Inflammatory macrophage (primary cell): ENCODE measurements around the gene IQGAP1.
"Not testable (repeated sequence)": the region's sequence is repeated elsewhere in the genome, so short reads cannot be mapped to it uniquely, and the experiment has no call there.

Source experiments
- DNase-seq, 2 donors: peaks; one replicate each; pipeline ENCODE4 v3.0.0-alpha.2; 2020 to 2022

Gene IQGAP1

DNA sequence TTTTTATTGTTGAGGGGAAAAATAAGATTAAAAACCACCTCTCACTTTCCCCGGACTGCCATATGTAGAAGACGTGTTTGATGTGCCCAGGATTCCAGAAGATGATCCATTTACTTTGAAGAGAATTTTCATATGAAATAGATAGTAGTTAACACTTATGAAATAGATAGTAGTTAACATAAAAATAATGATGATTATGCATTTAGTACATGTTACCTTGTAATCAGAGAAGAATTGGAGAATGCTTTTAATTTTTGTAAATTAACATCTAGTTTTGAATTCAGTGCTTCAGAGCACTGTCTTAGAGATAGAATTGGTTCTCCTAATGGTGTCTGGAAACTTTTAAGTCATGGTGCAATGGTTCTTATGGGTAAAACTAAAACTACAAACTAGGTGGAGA is 95.6 kb downstream of the IQGAP1 start:
- DNase-seq: no peak

- no peak for DNase-seq
Observed at GRCh38 chr15:90487186-90487585, 99.1 kb downstream of the IQGAP1 start.

GRCh38 chr15:90489514-90489913 is 101.5 kb downstream of the IQGAP1 start:
- DNase-seq: no peak

GRCh38 chr15:90489944-90490343 is 101.9 kb downstream of the IQGAP1 start:
- no peak for DNase-seq

DNA sequence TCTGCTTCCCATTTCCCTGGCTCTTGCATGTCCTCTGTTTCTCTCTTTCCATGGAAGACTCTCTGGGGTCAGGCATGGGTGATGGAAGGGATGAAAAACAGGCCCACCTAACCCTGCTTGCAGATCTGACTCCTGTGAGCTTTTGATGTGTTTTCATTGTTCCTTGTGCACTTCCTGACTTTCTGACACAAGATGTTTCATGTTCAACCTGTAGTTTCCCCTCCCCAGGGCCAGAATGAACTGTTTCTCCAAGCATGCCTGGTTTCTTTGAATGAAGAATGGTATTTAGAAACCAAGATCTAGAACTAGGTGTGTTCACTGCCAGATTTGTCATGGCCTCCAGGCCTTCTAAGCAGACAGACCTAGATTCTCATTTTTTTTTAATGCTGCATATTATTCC is 105.6 kb downstream of the IQGAP1 start:
- DNase-seq: no peak

DNA sequence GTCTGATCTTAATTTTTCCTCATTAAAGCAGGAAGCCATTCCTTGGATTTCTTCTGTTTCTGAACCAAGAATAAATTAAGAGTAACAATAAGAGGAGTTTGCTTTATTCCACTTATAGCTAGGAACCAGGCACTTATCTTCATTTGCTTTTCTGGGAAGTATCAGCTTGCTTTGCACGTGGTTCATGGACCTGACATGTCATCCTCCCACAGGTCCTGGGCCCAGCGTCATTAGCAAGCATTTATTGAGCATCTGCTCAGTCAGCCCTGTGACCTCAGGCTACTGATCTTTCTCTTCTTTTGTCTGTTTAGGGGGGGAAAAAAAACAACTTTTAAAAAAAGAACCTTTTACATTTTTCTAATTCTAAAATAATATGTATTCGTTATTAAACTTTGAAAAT is 107.0 kb downstream of the IQGAP1 start:
- DNase-seq: peak in 1 of 2 donors; percentile 57

GRCh38 chr15:90496791-90497190 is 108.7 kb downstream of the IQGAP1 start:
- DNase-seq: peak; percentile 62 to 74

DNA sequence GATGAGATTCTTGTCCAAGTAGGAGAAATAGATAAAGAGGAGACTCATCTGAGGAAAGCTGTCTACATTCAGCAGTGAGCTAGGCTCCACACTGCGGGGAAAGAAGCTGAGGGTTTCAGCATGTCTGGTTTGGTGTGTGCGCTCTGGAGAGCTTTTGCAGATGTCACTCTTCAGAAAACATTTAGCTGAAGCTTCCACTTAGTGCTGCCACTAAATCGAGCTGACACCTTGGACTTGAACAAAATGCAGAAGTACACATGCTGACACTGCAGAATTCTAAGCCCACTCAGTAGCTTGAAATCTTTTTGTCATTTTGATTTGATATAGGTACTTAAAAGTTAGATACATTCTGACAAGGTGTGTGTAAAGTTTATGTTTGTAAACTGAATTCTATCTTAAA is 109.3 kb downstream of the IQGAP1 start:
- DNase-seq: peak; percentile 19 to 54

DNA sequence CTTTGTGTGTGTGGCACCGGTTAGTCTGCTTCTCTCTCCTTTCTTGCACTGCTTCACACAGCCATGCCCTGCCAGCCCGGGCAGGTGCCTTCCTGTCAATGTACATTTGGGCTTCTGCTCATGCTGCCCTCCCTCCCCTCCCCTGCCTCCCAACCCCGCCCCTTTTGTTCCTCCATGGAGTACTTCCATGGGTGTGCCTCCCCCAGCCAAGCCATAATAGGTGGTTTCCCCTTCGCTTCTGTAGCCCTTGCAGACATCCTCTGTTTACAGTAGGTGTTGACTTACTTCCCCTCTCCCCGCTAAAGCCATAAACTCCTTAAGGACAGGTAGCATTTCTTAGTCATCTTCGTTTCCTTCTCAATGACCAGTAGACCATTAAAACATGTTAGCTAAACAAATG is 109.9 kb downstream of the IQGAP1 start:
- no peak for DNase-seq

GRCh38 chr15:90500171-90500570 is 112.1 kb downstream of the IQGAP1 start:
- no peak for DNase-seq

DNA sequence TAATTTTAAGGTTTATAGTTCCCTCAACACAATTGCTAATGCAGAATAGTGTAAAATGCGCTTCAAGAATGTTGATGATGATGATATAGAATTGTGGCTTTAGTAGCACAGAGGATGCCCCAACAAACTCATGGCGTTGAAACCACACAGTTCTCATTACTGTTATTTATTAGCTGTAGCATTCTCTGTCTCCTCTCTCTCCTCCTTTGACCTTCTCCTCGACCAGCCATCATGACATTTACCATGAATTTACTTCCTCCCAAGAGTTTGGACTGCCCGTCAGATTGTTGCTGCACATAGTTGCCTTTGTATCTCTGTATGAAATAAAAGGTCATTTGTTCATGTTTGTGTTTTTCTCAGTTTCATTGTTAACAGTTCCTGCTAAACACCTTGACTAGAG is 113.9 kb downstream of the IQGAP1 start:
- no peak for DNase-seq

GRCh38 chr15:90510781-90511180 is 122.7 kb downstream of the IQGAP1 start:
- DNase-seq: not testable (repeated sequence)

- not testable (repeated sequence) for DNase-seq
Observed at GRCh38 chr15:90511211-90511618, 123.2 kb downstream of the IQGAP1 start.

- peak; percentile 13 to 35 for DNase-seq
Observed at GRCh38 chr15:90512276-90512675, 124.2 kb downstream of the IQGAP1 start.

DNA sequence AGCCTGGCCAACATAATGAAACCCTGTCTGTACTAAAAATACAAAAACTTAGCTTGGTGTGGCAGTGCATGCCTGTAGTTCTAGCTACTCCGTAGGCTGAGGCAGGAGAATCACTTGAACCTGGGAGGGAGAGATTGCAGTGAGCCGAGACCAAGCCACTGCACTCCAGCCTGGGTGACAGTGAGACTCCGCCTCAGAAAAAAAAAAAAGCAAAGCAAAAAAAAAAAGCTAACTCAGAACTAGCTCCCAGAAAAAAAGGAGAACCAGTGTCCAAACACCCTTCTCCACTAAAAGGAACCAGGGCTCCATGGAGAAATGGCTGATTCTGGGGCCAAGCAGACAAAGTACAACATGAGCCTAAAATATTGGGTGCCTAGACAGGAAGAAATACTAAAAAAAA is 124.9 kb downstream of the IQGAP1 start:
- peak; percentile 69 to 79 for DNase-seq

DNA sequence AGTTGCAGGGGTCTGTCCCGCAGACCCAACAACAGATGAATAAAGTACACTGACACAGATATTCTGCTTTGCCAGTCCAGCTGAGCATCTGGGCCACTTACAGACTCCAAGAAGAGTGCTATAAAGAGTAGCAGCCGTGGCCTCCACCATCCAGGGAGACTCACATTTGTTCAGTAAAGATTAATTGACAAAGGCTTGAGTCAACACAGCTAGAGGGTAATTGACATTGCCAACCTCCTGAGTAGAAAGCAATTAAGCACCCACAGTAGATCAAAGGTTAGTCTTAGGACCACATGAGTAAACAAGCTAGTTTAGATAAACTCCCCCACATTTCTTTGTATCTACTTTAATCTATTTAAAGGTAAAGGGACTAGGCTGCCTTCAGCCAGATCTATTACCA is 125.4 kb downstream of the IQGAP1 start:
- DNase-seq: no peak

- not testable (repeated sequence) for DNase-seq
Observed at GRCh38 chr15:90513893-90514292, 125.9 kb downstream of the IQGAP1 start.

GRCh38 chr15:90519688-90520087 is 131.6 kb downstream of the IQGAP1 start:
- DNase-seq: no peak

- DNase-seq: no peak
Observed at GRCh38 chr15:90520365-90520764, 132.3 kb downstream of the IQGAP1 start.

GRCh38 chr15:90523373-90523772 is 135.3 kb downstream of the IQGAP1 start:
- DNase-seq: no peak

DNA sequence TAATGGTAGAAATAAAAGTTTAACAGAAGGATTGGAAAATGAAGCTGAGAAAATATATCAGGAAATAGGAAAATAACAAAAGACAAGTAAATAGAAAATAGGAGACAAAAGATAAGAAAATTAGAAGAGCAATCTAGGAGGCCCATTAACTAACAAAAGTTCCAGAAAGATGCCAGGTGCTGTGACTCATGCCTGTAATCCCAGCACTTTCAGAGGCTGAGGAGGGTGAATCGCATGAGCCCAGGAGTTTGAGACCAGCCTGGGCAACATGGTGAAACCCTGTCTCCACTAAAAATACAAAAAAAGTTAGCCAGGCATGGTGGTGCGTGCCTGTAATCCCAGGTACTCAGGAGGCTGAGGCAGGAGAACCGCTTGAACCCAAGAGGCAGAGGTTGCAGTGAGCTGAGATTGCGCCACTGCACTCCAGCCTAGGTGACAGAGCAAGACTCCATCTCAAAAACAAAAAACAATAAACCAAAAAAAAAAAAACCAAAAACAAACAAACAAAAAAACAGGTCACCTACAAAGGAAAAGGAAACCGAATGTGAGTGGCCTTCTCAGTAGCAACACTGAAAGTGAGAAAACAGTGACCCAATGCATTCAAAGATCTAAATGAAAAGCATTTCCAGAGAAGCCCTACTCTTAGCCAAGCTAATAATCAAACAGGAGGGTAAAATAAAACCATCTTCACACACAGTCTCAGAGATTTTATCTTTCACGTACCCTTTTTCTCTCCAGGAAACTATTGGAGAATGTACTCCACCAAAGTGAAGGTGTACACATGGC is 136.2 kb downstream of the IQGAP1 start:
- DNase-seq: not testable (repeated sequence)

GRCh38 chr15:90529011-90529370 is 140.9 kb downstream of the IQGAP1 start:
- DNase-seq: no peak

DNA sequence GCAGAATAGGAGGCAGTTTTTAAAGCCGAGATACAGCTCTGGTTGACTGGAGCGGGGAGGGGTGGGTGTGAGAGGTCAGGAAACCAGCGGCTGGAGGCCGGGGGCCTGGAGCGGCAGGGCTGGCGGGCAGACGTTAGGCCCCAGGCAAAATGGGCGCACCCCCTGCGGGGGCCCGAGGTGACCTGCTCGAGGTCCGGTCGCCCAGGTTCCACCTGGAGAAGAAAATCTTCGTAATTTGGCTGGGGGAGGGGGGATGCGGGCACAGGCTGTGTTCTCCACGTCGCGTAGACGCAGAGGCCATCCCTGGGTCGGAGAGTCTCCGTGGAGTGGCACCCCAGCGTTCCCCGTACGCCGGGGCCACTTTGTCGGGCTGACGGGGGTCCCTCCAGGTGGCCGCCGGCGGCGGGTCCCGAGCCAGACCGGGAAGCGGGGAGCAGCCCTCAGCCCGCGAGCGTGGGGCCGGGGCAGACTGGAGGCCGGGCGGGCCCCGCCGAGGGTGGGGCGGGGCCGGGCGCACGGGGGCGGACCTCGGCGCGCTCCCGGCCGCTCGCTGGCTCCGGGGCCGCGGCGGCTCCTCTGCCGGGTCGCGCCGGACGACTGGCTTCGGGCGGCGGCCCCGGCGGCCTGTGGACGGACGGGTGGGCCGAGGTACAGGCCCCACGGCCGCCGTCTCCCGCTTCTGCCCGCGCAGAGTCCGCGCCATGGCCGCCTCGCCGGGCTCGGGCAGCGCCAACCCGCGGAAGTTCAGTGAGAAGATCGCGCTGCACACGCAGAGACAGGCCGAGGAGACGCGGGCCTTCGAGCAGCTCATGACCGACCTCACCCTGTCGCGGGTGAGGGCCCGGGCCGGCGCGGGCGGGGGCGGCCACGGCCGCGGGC is 141.6 kb downstream of the IQGAP1 start, which contains the start of gene CRTC3:
Gene CRTC3 (plus strand): TSS at position 553 of the 879 bp plus-strand sequence. CDS start 149 bp downstream, at position 702.
- DNase-seq: peak; percentile 49 to 69
